Stimulated activated CD8-positive, alpha-beta memory T cell treated with anti-CD3 and anti-CD28 coated beads, Interleukin-15, amount 100 ng/mL, for 4 hours (primary cell): Measurements from ENCODE around the gene MCAM.

Source experiments
- DNase-seq, 2 donors: peaks; one replicate each; pipeline ENCODE4 v3.0.0-alpha.2; 2020; ENCODE audit warnings: low read depth in 2 of 2

Gene MCAM

GRCh38 chr11:119332111-119332765, 15.3 kb upstream of the MCAM start:
- no peak for DNase-seq

DNA sequence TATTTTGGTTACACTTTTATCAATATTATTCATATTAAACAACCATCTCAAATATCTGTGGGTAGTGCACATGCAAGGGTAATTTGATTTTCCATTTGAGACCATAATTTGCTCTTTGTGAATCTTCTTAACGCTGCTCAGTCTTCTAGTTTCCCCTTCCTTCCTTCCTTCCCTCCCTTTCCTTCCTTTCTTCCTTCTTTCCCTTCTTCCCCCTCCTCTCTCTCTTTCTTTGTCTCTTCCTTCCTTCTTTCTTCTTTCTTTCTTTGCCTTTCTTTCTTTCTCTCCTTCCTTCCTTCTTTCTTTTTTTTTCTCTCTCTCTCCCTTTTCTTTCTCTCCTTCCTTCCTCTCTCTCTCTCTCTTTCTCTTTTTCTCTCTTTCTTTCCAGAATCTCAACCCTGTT, 13.3 kb upstream of the MCAM start:
- DNase-seq: no peak

DNA sequence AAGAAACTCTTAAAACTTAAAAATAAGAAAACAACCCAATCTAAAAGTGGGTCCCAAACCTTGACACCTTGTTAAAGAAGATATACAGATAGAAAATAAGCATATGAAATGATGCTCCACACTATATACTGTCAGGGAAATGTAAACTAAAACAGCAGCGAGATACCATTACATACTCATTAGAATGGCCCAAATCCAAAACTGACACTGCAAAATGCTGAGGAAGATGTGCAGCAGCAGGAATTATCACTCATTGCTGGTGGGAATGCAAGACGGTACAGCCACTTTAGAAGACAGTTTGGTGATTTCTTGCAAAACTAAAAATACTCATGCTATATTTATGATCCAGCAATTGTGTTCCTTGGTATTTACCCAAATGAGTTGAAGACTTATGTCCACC, 12.4 kb upstream of the MCAM start:
- DNase-seq: no peak

DNA sequence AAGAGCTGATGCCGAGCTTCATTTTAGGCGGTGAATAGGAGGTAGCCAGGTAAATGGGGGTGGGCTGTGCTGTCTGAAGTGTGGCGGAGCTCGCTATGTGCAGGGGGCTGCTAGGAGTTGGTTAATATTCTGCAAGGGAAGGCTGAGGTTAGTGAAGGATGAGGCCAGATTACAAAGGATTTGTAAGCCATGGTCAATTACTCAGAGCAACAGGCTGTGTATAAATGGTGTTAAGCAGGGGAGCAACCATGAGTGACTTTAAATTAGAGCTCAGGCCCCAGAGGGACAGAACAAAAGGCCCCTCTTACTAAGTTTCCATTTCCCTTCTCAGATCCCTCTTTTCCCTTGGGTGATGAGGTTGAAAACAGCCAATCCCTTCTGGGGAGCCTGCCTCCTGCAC, 7.3 kb upstream of the MCAM start:
- DNase-seq: no peak

- peak in 1 of 2 donors; percentile 55 for DNase-seq
These were observed 6.7 kb upstream of the MCAM start for GRCh38 chr11:119323532-119324033.

DNA sequence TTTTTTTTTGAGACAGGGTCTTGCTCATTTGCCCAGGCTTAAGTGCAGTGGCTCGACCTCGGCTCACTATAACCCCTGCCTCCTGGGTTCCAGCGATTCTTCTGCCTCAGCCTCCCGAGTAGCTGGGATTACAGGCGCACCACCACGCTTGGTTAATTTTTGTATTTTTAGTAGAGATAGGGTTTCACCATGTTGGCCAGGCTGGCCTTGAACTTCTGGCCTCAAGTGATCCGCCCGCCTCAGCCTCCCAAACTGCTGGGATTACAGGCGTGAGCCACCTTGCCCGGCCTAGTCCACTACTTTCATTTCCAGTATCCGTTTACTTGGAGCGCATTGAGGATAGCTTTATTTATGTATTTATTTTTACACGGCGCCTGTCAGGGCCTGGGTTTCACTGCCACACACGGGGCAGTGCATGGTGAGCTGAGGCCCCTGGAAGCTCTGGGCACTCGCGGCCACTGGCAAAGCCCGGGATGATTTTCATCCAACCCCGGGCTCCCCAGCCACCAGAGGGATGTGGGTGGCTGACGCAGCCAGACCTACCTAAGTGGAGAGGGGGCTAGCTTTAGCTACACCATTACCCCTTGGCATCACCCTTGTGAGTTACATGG, 6.1 kb upstream of the MCAM start:
- DNase-seq: no peak

- DNase-seq: no peak
These were observed 5.4 kb upstream of the MCAM start for GRCh38 chr11:119322360-119322739.

GRCh38 chr11:119320776-119321524, 4.0 kb upstream of the MCAM start:
- DNase-seq: no peak

DNA sequence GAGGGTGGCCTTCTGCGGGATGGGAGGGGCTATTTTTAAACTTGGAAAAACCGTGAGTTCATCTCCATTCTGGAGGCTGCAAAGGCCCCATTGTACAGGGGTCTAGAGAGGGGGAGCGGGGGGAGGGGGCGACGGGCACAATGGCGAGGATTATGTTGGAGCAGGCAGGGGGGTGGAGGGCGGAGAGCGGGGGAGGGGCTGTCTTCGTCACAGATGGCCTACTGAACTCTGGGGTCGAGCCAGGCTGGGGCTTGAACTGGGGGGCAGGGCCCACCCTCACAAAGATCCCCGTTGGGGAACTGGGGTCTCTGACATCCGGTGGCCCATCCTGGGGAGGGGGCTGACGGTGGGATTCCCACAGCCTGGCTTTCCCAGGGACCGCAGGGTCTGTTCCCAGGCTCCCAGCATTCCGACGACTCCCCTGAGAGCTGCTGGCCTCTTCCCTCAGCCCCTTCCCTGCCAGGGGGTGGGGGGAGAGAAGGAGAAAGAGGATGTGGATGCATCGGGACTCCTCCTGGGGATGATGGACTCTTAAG, 3.4 kb upstream of the MCAM start:
- no peak for DNase-seq

- no peak for DNase-seq
These were observed 2.8 kb upstream of the MCAM start for GRCh38 chr11:119319700-119320239.

DNA sequence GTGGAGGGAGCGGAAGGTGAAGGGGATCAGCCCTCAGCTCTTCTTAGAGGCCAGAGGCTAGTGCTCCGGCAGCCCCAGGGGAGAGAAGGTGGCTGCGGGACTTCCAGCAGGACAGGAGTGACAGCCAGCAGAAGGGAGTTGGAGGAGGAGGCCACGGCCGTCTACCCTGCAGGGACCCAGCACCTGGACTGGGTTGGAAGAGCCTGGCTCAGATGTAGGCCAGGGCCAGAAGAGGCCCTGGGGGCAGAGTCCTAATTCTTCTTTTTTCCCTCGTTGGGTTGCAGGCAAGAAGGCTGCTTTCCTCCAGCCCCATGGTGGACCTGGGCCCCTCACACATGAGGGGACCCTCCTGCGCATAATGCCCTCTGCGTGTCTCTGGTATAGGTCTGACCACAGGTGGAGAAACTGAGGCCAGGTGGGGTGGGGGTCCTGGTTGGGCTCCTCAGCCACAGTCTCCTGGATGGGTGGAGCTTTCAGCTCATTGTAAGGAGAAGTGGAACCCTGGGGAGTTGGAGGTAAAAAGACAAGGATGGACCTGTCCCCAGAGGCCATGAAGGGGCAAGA, 2.3 kb upstream of the MCAM start:
- no peak for DNase-seq

DNA sequence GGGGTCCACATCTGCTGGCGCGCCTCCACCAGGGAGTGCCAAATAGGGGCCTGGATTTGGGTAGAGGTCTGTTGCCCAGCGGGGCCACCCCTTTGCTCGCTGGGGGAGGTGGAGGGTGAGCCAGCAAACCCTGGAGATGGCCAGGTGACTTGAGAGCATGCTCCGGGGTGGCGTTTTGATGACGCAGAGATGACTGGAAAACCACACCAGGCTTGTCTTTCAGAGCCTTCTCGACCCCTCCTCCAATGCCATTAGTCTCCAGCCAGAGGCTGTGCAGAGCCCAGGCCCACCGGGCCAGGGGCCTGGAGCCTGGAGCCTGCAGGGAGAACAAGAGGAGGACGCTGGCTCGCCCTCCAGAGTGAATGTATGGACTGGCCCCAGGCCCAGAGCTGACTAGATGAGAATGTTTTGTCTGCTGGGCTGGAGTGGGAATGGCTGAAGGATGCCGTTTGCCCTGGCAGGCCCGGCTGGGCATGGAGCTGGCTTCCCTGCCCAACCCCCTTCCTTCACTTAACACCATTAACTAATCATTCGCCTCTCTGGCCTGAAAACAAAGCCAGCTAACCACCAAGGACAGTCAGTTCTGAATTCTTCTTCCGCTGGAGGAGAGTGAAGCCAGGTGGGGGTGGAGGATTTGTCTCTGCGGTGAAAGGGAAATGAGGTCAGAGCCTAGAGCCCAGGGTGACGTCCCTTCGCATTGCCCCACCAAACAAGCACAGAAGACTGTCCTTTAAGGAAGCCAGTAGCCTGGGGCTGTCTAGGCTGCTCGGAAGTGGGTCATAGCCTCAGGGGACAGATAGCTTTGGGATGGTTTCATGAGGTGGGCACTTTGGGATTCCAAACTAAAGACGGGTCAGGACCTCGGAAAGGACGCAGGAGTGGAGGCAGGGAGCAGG, 1.6 kb upstream of the MCAM start:
- DNase-seq: no peak

- no peak for DNase-seq
These were observed 786 bp upstream of the MCAM start for GRCh38 chr11:119317592-119318239.

DNA sequence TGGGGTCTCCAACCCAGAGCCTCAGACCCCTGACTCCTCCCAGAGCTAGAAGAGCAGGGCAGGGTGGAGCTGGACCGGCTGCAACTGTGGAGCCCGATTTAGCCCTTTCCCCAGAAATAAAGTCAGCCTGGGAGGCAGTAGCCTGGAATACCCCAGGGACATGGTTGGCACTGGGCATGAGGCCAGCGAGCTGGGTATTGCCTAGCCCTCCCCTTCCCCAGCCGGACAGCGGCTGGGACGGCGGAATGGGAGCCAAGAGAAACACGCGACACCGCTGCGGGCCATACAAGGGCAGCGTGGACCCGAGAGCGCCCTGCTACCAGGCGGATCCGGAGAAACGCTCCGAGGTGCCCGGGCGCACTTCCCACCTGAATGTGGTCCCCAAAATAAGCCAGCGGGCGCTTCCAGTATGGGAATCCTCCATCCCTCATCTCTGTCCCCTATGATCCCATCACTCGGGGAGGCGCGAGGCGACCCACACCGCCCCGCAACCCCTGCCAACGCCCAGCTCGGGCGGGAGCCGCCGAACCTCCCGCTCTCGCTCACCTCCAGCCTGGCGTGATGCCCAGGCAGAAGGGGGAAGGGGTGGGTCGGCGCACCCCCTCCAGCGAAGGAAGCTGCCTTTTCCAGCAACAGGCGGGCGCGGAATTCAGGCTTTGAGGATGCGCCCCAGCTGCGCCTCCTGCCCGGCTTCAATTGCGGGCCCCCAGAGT, 758 bp downstream of the MCAM start:
- DNase-seq: no peak

DNA sequence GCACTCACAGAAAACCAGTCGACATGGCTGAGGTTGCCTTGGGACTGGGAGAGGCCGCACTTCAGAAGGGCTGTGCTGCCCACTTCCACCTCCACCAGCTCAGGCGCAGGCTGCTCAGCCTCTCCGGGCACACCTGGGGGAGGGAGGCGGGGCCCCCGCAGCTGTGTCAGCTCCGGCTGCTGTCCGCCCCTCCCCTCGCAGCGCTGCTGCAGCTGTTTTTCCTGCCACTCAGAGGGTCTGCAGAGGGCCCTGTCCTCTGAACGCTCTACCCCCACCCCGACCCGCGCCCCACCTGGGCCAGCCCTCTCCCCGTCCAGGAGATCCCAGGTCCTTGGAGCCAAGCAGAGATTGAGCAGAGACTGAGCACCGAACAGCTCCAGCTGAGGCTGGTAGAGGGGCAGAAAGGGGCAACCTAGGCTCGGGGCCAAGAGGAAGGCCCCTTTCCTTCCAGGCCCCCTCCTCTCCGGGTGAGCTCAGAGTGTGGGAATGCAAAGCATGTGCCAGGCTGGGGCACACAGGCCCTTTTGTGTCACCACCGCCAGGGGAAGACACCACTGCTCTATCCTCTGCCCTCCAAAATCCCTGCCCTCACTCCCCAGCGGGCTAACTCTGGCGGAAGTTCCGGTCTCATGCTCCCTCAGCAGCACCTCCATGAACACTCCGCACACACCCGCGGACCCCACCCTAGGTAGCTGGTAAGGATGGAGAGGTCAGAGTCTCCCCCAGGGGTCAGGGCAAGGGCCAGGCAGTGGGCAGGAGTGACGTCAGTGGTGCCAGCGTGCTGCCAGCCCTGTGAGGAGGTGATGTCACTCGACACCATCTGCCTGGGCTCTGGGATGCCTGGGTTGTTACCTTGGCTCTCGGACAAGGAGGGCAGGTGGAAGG, 1.6 kb downstream of the MCAM start:
- no peak for DNase-seq

GRCh38 chr11:119314726-119315125, 2.2 kb downstream of the MCAM start:
- no peak for DNase-seq

DNA sequence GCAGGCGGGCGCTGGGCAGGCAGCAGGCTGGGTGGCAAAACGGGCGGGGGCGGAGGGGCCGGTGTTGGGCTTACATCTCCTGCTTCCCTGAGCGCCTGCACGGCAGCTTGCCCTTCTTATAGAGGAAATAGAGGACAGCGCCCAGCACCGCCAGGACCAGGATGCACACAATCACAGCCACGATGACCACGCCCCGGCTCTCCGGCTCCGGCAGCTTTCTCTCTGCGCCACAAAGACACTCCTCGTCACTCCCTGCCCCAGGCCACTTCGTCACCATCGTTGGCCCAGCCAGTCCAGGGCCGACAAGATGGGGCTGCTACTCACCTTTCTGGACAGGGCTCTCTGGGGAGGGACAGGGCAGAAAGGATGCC, 6.3 kb downstream of the MCAM start:
- no peak for DNase-seq

GRCh38 chr11:119309953-119310681, 6.8 kb downstream of the MCAM start:
- DNase-seq: no peak
